Body of pancreas (tissue), 4 donors: ENCODE measurements around the gene ETDC. TPM values are rescaled to one million over a fixed set of nuclear protein-coding genes. Genes with fewer than 3 reads are reported as not detected.
"Not testable (repeated sequence)": the region's sequence is repeated elsewhere in the genome, so short reads cannot be mapped to it uniquely, and the experiment has no call there.

ENCODE experiments used
- ATAC-seq: fragments of 150-250 bp; one replicate; pipeline ENCODE4 v1.9.1; 2016
- DNase-seq, 4 donors: peaks; one replicate each; pipeline ENCODE4 v3.0.0-alpha.2; 2019
- H3K27ac ChIP-seq, 4 donors: fragments of 200-600 bp; sonication (generic); 1 replicate in 3 of 4; 2 replicates in 1 of 4; pipeline versions ENCODE4 v1.5.1 to v1.6.1; 2016 to 2019; ENCODE audit warnings: mild to moderate bottlenecking in 1 of 4, mixed read lengths in 1 of 4, moderate library complexity in 1 of 4
- H3K27me3 ChIP-seq, 2 donors: fragments of 200-600 bp; sonication (generic); one replicate each; pipeline ENCODE4 v1.6.0; 2016; ENCODE audit warnings: mild to moderate bottlenecking in 1 of 2
- H3K36me3 ChIP-seq, 2 donors: fragments of 200-600 bp; sonication (generic); replicated peaks in 1 of 2; 2 replicates each; pipeline ENCODE4 v1.5.1; 2016; ENCODE audit warnings: low read depth in 2 of 2; ENCODE audit not compliant: insufficient read depth in 1 of 2
- H3K4me1 ChIP-seq: fragments of 200-600 bp; sonication (generic); one replicate; pipeline ENCODE4 v1.6.0; 2016
- H3K4me3 ChIP-seq, 2 donors: fragments of 200-600 bp; sonication (generic); 1 replicate in 1 of 2; 2 replicates in 1 of 2; pipeline ENCODE4 v1.5.1; 2016 to 2019
- H3K9me3 ChIP-seq, 3 donors: fragments of 200-600 bp; sonication (generic); 1 replicate in 2 of 3; 2 replicates in 1 of 3; pipeline ENCODE4 v1.5.1; 2016
- POLR2A ChIP-seq, 3 donors: fragments of 450-650 bp; IDR thresholded peaks; one replicate each; pipeline ENCODE4 v1.6.1; 2016; ENCODE audit warnings: antibody characterized with exemption in 3 of 3, mild to moderate bottlenecking in 2 of 3
- WGBS, 2 donors: methylation state at CpG; one replicate each; pipeline ENCODE4 v1.1.5; 2017; 5-methylcytosine and 5-hydroxymethylcytosine counted together
- intact Hi-C: fragments of 100-400 bp; cut with DNase I; formaldehyde crosslinking; loops from one replicate; pipeline ENCODE4 v1.15.1; 2023
- total RNA-seq, 2 donors: library from RNA; depleted of rRNA; stranded (reverse); fragments of >200 nt; gene quantifications; one replicate each; pipeline ENCODE4 v1.1.0, GENCODE V29; 2016
- TF ChIP-seq, protein P1 (sequence below), 7 experiments: fragments of 450-650 bp in 4 of 7; fragments of 200-600 bp in 3 of 7; sonication (generic) in 3 of 7; IDR thresholded peaks; one replicate each; pipeline ENCODE4 v1.5.1; 2016 to 2019; ENCODE audit warnings: antibody characterized with exemption in 7 of 7

The ETDC gene
- total RNA-seq, 2 donors from 2014 or later, result not detected

DNA sequence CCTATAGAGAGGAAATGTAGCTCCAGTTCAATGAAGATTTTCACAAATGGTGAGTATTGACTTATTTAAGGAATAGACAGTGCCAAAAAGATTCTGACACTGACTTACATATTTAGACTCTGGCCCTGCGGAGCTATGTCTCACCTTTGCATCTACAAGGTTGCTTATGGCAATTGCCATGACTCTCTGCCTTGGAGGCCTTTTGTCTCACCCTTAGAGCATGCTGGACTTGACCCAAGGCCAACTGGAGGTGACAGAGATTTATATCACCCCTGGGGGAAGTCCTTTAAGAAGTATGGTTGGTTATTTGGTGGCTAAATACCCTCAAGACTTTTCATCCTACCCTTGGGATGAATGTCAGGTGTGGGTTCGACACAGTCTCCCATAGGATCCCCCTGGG lies 4.5 kb upstream of the ETDC start:
- Histone ChIP-seq H3K27me3 (no peaks in the 10 kb centered on the region), H3K27ac (no peak overlapping the region), H3K4me3 (no peak overlapping the region), H3K9me3 (no peaks in the 10 kb centered on the region), H3K36me3 (no peaks in the 10 kb centered on the region), H3K4me1 (no peaks in the 10 kb centered on the region)
- 92 to 94% methylated on average over 2 of the region's 2 CpGs for WGBS, 2 donors
- intact Hi-C loops, result no loop called here
- no peak for ATAC-seq
- no peak for TF ChIP-seq POLR2A (IDR thresholded peaks at IDR 0.05)
- TF ChIP-seq, protein P1, sequence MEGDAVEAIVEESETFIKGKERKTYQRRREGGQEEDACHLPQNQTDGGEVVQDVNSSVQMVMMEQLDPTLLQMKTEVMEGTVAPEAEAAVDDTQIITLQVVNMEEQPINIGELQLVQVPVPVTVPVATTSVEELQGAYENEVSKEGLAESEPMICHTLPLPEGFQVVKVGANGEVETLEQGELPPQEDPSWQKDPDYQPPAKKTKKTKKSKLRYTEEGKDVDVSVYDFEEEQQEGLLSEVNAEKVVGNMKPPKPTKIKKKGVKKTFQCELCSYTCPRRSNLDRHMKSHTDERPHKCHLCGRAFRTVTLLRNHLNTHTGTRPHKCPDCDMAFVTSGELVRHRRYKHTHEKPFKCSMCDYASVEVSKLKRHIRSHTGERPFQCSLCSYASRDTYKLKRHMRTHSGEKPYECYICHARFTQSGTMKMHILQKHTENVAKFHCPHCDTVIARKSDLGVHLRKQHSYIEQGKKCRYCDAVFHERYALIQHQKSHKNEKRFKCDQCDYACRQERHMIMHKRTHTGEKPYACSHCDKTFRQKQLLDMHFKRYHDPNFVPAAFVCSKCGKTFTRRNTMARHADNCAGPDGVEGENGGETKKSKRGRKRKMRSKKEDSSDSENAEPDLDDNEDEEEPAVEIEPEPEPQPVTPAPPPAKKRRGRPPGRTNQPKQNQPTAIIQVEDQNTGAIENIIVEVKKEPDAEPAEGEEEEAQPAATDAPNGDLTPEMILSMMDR (IDR thresholded peaks at IDR 0.05), result no peak
- DNase-seq, result no peak

DNA sequence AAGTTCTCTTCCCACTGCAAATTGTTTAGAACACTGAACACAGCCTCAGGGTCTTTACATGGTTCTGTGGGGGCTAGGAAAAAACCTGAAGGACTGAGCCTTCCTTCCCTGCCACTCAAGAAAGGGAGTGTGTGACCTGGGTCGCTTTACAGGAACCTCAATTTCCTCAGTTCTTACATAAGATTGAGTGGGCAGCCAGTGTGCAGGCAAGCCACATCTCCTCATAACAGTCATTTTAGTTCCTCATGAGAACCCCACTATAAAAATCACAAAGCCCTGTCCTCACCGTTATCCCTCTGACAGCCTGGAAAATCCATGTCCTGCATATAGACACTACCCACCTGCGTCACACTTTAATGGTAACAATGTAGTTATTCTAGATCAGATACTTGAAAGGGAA lies 2.1 kb upstream of the ETDC start:
- intact Hi-C loops, result no loop called here
- no peak for DNase-seq
- 85 to 90% methylated on average over 2 to 3 of the region's 3 CpGs for WGBS, 2 donors
- Histone ChIP-seq H3K27me3 (no peaks in the 10 kb centered on the region), H3K36me3 (no peaks in the 10 kb centered on the region), H3K4me1 (no peaks in the 10 kb centered on the region), H3K27ac (no peak overlapping the region), H3K9me3 (no peaks in the 10 kb centered on the region), H3K4me3 (no peak overlapping the region)
- ATAC-seq, result no peak
- no peak for TF ChIP-seq POLR2A (IDR thresholded peaks at IDR 0.05)
- TF ChIP-seq, protein P1 (IDR thresholded peaks at IDR 0.05), result no peak

DNA sequence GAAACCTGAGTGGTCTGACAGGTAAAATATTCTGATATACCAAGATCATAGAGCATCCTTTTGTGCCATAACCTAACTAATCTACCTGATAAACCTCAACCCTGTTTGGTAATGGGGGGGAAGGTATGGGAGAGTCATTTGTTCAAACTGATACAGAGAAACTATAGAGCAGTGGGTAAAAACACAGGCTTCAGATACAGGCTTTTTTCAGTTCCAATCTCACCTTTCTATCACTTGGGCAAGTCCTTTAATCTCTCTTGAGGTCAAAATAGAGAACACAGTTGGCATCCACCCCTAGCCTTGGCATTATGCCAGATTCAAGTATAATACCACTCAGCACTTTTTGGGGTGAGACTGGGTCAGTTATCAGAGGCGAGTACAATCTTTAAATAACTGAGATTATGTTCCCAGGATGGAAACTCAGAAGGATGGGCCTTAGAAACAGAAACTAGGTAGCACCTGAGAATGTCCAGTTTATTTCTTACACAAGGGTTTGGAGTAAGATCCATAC lies 880 bp upstream of the ETDC start:
- no peak for ATAC-seq
- no peaks in the 10 kb centered on the region for H3K27me3 ChIP-seq
- no peaks in the 10 kb centered on the region for H3K4me1 ChIP-seq
- H3K27ac ChIP-seq, result no peak overlapping the region
- H3K9me3 ChIP-seq, result no peaks in the 10 kb centered on the region
- no peak for DNase-seq
- H3K4me3 ChIP-seq, result no peak overlapping the region
- intact Hi-C loops, result no loop called here
- no peaks in the 10 kb centered on the region for H3K36me3 ChIP-seq
- WGBS, 2 donors, result 0 to 31% methylated on average over 1 of the region's 1 CpG
- TF ChIP-seq, protein P1 (IDR thresholded peaks at IDR 0.05), result no peak
- TF ChIP-seq POLR2A (IDR thresholded peaks at IDR 0.05), result no peak

DNA sequence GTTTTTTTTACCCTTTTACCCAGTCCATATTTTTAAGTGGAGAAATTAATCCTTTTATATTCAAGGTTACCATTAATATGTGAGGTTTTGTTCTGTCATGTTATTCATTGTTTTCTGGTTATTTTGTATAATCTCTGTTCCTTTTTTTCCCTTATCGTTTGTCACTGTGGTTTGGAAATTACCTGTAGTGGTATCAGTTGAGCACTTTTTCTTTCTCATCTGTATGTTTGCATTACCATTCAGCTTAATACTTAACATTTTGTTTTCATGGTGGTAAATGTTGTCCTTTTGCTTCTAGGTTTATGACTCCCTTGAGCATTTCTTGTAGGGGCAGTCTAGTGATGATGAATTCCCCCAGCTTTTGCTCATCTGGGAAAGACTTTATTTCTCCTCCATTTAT lies 6.6 kb downstream of the ETDC start:
- Histone ChIP-seq H3K4me1 (no peaks in the 10 kb centered on the region), H3K9me3 (no peaks in the 10 kb centered on the region), H3K27ac (no peak overlapping the region), H3K4me3 (no peak overlapping the region), H3K36me3 (no peaks in the 10 kb centered on the region), H3K27me3 (no peaks in the 10 kb centered on the region)
- TF ChIP-seq POLR2A (IDR thresholded peaks at IDR 0.05), result no peak
- ATAC-seq, result no peak
- intact Hi-C loops, result no loop called here
- DNase-seq, result no peak
- 92 to 94% methylated on average over 1 of the region's 1 CpG for WGBS, 2 donors

DNA sequence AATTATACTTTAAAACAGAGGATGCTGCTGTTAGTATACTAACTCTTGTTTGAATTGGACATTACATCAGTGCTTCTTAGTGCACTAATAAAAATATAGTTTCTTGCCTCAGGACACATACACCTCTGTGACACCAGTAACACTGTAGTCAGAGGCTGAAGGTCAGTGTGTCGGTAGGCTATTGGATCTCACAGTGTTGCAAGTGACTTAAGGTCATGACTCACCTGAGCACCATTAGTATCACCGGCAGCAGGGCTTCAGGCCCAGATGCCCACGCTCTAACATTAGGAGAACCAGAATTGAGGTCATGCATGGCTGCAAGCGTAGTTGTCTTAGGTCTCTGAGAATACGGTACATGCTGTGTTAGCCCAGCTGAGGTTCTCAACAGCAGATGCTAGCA lies 15.2 kb downstream of the ETDC start:
- intact Hi-C loops, result no loop called here
- WGBS, 2 donors, result 50 to 91% methylated on average over 2 to 5 of the region's 5 CpGs

DNA sequence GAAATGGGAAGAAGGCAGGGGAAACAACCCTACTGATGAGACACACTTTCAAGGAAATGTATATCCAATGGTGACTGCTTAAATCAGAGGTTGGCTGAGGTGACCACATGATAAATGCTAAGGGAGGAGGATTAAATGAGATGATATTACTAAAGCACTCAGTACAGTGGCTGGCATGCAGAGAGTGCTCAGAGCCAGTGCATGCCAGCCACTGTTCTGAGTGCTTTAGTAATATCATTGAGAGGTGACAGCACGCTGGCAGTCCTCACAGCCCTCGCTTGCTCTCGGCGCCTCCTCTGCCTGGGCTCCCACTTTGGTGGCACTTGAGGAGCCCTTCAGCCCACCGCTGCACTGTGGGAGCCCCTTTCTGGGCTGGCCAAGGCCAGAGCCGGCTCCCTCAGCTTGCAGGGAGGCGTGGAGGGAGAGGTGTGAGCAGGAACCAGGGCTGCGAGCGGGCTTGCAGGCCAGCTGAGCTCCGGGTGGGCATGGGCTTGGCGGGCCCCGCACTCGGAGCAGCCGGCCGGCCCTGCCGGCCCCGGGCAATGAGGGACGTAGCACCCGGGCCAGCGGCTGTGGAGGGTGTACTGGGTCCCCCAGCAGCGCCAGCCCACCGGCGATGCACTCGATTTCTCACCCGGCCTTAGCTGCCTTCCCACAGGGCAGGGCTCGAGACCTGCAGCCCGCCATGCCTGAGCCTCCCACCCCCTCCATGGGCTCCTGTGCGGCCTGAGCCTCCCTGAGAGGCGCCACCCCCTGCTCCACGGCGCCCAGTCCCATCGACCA lies 15.9 kb downstream of the ETDC start:
- ATAC-seq, DNase-seq, H3K9me3 ChIP-seq, intact Hi-C loops, H3K4me3 ChIP-seq, H3K27me3 ChIP-seq, H3K27ac ChIP-seq, H3K36me3 ChIP-seq, H3K4me1 ChIP-seq: not testable (repeated sequence)
- WGBS, 2 donors, result 100% methylated on average over 1 of the region's 32 CpGs; no CpG with 5 or more reads in 1 of the 2 donors

More for the DNA sequence above, 15.2 kb downstream of the ETDC start:
- Histone ChIP-seq H3K36me3 (no peaks in the 10 kb centered on the region), H3K4me3 (no peak overlapping the region), H3K9me3 (no peaks in the 10 kb centered on the region), H3K4me1 (no peaks in the 10 kb centered on the region), H3K27ac (no peak overlapping the region), H3K27me3 (no peaks in the 10 kb centered on the region)
- ATAC-seq (no peak), DNase-seq (no peak)
- no peak for TF ChIP-seq POLR2A (IDR thresholded peaks at IDR 0.05)
- TF ChIP-seq, protein P1 (IDR thresholded peaks at IDR 0.05), result no peak
